GM12891 (cell line): Measurements from ENCODE around the gene CEACAM18.
A peak's percentile ranks its signal among the peaks of the same experiment; 100 is the strongest.

Source experiments
- DNase-seq: peaks from one replicate; pipeline ENCODE4 v3.0.0; 2011; ENCODE audit warnings: low spot score; ENCODE audit not compliant: insufficient read length
- FAIRE-seq: peaks from 2 replicates; lab custom pipeline; 2011; peaks lifted over from hg19 to GRCh38; lab: Jason Lieb, UNC
- PAX5 ChIP-seq: IDR thresholded peaks from 2 replicates; pipeline ENCODE4 v1.6.1; 2011; ENCODE audit warnings: low read length, moderate library complexity, mild to moderate bottlenecking; ENCODE audit not compliant: insufficient read depth, severe bottlenecking
- POLR2A ChIP-seq: IDR thresholded peaks from 2 replicates; pipeline ENCODE4 v1.6.1; 2011; ENCODE audit warnings: low read depth, low read length, control low read depth
- POLR2AphosphoS5 ChIP-seq: IDR thresholded peaks from 2 replicates; pipeline ENCODE4 v1.6.1; 2011; ENCODE audit warnings: low read depth, low read length, control low read depth
- POU2F2 ChIP-seq: IDR thresholded peaks from 2 replicates; pipeline ENCODE4 v1.6.1; 2011; ENCODE audit warnings: low read depth, mild to moderate bottlenecking, control low read depth, low read length, moderate library complexity
- SPI1 ChIP-seq: IDR thresholded peaks from 2 replicates; pipeline ENCODE4 v1.6.1; 2011; ENCODE audit warnings: low read depth, low read length, control low read depth
- TAF1 ChIP-seq: IDR thresholded peaks from 2 replicates; pipeline ENCODE4 v1.6.1; 2011; ENCODE audit warnings: low read depth, low read length, control low read depth

The CEACAM18 gene

GRCh38 chr19:51531349-51532315 is 53.3 kb downstream of the CEACAM18 start, which contains the start of gene SIGLEC6:
TSS of gene SIGLEC6 (minus strand) at chr19:51531670. CDS start at chr19:51531648, 22 bp downstream.
- peak; percentile 57 for DNase-seq
- TF ChIP-seq SPI1 (peak; percentile 97), POLR2AphosphoS5 (no peak)
- FAIRE-seq, result peak; percentile 93

GRCh38 chr19:51535535-51535934 is 57.2 kb downstream of the CEACAM18 start:
- FAIRE-seq, result no peak
- DNase-seq, result no peak
- TF ChIP-seq PAX5, result no peak
- peak; percentile 70 for TF ChIP-seq SPI1
- no peak for TF ChIP-seq POLR2AphosphoS5
- TF ChIP-seq POLR2A, result no peak
- TF ChIP-seq TAF1, result no peak
- no peak for TF ChIP-seq POU2F2

GRCh38 chr19:51539821-51540366 is 61.6 kb downstream of the CEACAM18 start:
- DNase-seq (no peak), FAIRE-seq (no peak)
- no peak for TF ChIP-seq POLR2A
